Left renal pelvis (tissue), 4 donors: ENCODE measurements around the gene TPCN2. TPM values are rescaled to one million over a fixed set of nuclear protein-coding genes. Genes with fewer than 3 reads are reported as not detected.
"Not testable (repeated sequence)": the region's sequence is repeated elsewhere in the genome, so short reads cannot be mapped to it uniquely, and the experiment has no call there.

Source experiments
- DNase-seq, 4 donors: peaks; one replicate each; pipeline ENCODE4 v3.0.0-alpha.2; 2013; ENCODE audit warnings: low read depth in 4 of 4, low spot score in 3 of 4
- polyA plus RNA-seq, 4 donors: library from polyadenylated mRNA; unstranded; fragments of 120-200 nt; gene quantifications; one replicate each; pipeline ENCODE4 v1.2.1, GENCODE V29; 2013; ENCODE audit not compliant: insufficient read length in 4 of 4

TPCN2 gene
- polyA plus RNA-seq, 4 donors = 9.1 to 20.5 (median 14.2) TPM

DNA sequence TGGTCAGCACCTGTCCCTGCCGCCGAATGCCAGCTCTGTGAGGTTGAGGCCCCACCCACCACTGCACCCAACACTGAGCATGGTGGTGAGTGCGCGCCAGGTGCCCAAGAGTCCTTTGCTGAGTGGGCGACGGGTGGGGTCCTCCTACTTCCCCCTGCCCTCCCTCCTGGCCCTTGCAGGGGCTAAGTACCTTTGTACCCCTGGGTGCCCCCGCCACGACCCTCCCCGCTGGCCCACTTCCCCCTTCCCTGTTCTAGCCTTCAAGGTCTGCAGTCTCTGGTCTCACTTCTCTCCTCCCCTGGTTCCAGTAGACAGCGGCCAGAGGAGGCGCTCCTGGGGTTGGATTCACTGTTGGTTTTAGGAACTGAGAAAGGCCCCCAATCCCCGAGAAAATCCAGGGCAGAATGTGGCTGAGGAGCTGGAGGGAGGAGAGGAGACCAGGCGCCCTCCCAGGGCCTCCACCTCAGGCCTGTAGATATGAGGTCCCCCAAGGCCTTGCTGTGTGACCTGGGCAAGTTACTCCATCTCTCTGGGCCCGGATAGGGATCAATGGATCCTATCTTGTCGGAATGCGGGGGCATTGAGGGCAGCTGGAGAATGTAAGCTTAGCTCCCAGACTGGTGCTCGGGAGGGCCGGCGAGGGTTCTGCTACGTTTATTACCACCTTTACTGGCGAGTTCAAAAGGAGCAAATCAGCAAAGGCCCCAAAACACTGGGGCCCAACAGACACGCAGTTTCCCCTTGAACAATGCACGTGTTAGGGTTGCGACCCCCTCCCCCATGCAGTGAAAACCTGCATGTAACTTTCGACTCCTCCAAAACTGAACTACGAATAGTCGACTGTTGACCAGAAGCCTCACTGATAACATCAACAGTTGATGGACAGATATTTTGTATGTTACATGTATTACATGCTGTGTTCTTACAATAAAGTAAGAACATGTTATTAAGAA is 75.1 kb downstream of the TPCN2 start:
- no peak for DNase-seq

GRCh38 chr11:69125861-69126260 is 77.1 kb downstream of the TPCN2 start:
- no peak for DNase-seq

- no peak for DNase-seq
Measured at GRCh38 chr11:69126286-69126685, 77.6 kb downstream of the TPCN2 start.

DNA sequence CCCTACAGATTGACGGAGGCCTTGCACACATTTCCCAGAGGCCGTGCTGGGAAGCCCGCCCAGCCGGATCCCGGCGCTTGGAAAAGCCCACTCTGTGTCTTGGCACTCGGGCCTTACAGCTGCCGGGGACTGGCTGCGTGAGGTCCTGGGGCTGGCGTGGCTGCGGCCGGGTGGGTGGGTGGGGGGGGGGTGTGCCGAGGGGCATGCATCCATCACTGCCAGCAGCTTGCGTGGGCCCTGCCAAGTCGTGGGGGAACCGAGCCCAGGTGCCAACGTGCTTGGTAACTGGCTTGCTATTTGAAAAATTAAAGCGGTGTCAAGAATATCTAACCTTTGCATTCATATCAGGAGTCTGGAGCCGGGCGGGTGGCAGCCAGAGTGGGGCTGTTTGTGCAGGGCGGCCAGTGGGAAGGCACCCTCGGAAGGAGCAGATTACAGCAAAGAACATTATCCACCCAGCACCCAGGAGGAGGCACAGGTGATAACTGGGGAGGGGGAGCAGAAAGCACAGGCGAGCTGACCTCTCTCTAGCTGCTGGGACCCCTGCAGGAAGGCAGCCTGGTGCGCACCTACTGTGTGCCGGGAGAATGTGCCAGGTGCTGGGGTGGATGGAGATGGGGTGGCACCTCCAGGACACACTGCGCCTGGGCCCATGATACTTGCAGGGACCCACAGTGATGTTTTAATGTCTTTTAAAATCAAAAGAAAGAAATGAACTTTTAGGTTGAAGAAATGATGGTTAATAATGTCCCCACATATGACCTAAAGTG is 78.5 kb downstream of the TPCN2 start:
- no peak for DNase-seq

DNA sequence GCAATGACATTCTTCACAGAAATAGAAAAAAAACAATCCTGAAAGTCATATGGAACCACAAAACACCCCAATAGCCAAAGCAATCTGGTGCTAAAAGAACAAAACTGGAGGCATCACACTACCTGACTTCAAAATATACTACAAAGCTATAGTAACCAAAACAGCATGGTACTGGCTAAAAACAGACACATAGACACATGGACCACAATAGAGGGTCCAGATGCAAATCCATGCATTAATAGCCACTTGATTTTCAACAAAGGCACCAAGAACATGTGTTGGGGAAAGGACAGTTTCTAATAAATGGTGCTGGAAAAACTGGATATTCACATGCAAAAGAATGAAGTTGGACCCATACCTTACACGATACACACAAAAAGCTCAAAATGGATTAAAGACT is 79.2 kb downstream of the TPCN2 start:
- no peak for DNase-seq

- DNase-seq = no peak
Measured at GRCh38 chr11:69129053-69129452, 80.3 kb downstream of the TPCN2 start.

DNA sequence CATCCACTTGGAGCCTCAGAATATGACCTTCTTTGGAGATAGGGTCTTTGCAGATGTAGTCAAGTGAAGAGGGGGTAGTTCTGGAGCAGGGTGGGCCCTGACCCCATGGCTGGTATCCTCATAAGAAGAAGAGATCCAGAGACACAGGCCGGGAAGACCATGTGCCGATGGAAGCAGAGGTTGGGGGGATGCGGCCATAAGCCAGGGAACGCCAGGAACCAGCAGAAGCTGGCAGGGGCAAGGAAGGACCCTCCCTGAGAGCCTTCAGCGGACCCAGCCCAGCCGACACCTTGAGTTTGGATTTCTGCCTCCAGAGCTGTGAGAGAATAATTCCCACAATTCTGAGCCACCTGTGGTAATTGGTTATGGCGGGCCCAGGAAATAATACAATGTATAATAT is 80.9 kb downstream of the TPCN2 start:
- DNase-seq = no peak

DNA sequence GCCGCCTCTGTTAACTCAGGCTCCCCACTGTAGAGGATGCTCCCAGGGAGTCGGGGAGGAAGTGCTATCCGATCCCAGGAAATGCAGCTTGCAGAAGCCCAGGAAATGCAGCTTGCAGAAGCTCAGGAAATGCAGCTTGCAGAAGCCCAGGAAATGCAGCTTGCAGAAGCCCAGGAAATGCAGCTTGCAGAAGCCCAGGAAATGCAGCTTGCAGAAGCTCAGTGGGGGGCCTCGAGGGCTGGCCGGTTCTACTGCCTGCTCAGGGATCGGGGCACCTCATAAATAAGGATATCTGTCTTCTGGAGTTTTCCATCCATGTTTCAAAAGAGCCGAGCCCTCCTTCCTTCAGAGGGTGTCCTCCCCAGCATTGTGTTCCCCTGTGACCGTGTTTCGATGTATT is 81.9 kb downstream of the TPCN2 start:
- DNase-seq = no peak

GRCh38 chr11:69131121-69131566 is 82.4 kb downstream of the TPCN2 start:
- DNase-seq = no peak

DNA sequence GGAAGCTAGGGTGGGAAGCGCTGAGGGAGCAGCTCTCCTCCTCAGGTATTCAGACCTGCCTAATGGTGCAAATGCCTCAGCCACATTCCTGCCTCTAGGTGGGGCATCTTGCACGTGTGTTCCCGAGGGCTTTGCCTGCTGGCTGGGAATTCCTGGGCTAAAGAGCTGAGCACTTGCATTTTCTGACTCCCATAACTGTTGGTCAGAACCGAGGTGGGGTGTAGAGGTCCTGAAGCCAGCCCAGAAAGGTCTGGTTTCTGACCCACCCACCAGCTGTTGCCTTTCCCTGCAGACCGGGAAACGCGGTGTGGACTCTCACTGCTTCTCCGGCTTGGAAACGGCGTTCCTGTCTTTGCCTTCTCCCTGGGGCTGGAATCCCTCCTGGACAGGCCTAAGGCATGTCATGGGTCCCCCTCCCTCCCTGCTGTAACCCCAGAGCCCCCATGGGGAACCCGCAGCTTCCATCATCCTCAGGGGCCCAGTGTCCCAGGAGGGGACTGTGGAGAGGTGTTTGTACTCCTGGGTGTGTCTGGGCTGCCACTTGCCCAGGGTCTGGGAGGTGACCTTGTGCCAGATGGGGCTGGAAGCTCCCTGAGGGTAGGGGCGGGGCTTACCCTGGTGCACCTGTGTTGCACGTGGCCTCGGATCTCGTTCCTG is 83.0 kb downstream of the TPCN2 start:
- peak; percentile 75 to 85 (median 79) for DNase-seq

- DNase-seq = no peak
Measured at GRCh38 chr11:69132301-69132670, 83.6 kb downstream of the TPCN2 start.

GRCh38 chr11:69133251-69133650 is 84.5 kb downstream of the TPCN2 start:
- no peak for DNase-seq

DNA sequence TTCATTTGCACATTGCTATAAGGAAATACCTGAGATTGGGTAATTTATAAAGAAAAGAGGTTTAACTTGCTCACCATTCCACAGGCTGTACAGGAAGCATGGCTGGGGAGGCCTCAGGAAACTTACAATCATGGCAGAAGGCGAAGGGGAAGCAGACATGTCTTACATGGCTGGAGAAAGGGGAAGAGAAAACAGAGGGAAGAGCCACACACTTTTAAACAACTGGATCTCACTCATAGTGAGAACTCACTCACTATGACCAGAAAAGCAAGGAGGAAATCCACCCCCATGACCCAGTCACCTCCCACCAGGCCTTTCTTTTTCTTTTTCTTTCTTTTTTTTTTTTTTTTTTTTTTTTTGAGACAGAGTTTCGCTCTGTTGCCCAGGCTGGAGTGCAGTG is 85.5 kb downstream of the TPCN2 start:
- DNase-seq = not testable (repeated sequence)

- DNase-seq = no peak
Measured at GRCh38 chr11:69134957-69135356, 86.2 kb downstream of the TPCN2 start.

- DNase-seq = no peak
Measured at GRCh38 chr11:69135420-69136363, 87.0 kb downstream of the TPCN2 start.

GRCh38 chr11:69136471-69136870 is 87.7 kb downstream of the TPCN2 start:
- DNase-seq = no peak

DNA sequence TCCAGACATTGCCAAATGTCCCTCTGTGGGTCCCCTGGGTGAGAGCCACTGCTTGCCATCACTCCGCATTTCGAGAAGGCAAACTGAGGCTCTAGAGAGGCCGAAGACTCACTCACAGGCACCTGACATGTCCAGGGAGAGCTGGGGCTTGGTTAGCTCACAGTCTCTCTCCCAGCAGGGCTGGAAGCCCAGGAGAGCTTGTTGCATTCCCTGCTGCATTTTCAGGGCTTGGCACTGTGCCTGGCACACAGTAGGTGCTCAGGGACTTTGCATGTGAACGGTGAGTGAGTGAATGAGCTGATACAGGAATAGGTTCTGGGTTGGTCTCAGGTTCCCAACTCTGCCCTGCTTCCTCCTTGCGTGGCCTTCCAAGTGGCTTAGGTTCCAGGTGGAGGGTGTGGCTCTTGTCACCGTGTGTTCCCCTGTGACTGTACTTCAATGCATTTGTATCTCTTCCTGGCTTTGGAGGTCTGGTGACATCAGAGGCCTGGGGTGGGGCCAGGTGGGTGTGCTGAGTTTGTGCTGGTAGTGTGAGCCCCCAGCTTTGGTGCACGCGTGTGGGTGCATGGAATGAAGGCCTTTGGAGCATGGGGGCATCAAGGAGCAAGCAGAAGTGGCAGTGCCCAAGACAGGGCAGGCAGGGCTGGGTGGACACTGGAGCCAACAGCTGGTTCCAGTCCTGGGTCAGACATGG is 88.6 kb downstream of the TPCN2 start:
- no peak for DNase-seq

DNA sequence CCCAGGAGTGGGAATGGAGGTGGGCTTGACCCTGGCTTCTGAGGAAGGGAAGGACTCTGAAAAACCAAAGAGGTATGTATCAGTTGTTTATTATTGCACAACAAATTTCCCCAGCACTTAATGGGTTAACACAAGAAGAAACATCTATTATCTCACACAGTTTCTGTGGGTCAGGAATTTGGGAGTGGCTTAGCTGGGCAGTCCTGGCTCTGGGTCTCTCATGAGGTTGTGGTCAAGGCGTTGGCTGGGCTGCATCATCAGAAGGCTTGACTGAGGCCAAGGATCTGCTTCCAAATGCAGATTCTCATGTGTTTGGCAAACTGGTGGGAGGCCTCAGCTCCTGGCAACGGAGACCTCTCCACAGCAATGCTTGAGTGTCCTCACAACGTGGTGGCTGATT is 89.5 kb downstream of the TPCN2 start:
- DNase-seq = no peak

DNA sequence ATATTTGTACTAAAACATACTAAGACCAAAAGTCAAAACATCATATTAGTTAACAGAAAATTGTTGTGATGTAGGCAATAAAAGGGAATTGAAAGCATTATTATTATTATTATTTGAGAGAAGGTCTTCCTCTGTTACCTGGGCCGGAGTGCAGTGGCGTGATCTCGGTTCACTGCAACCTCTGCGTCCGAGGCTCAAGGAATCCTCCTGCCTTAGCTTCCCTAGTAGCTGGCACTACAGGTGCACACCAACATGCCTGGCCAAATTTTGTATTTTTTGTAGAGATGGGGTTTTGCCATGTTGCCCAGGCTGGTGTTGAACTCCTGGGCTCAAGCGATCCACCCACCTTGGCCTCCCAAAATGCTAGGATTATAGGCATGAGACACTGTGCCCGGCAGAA is 91.4 kb downstream of the TPCN2 start:
- DNase-seq = not testable (repeated sequence)
